Nucleus accumbens (tissue), 56 donors: ENCODE measurements around the gene BCAM.
"Not testable (repeated sequence)": the region's sequence is repeated elsewhere in the genome, so short reads cannot be mapped to it uniquely, and the experiment has no call there.

Experiments used
- DNase-seq, 56 donors: peaks; one replicate each; lab custom pipeline; 2025; lab: John Stamatoyannopoulos, UW

Gene BCAM

GRCh38 chr19:44814517-44814916 is 5.6 kb downstream of the BCAM start:
- no peak for DNase-seq

GRCh38 chr19:44816301-44816700 is 7.4 kb downstream of the BCAM start:
- no peak for DNase-seq

DNA sequence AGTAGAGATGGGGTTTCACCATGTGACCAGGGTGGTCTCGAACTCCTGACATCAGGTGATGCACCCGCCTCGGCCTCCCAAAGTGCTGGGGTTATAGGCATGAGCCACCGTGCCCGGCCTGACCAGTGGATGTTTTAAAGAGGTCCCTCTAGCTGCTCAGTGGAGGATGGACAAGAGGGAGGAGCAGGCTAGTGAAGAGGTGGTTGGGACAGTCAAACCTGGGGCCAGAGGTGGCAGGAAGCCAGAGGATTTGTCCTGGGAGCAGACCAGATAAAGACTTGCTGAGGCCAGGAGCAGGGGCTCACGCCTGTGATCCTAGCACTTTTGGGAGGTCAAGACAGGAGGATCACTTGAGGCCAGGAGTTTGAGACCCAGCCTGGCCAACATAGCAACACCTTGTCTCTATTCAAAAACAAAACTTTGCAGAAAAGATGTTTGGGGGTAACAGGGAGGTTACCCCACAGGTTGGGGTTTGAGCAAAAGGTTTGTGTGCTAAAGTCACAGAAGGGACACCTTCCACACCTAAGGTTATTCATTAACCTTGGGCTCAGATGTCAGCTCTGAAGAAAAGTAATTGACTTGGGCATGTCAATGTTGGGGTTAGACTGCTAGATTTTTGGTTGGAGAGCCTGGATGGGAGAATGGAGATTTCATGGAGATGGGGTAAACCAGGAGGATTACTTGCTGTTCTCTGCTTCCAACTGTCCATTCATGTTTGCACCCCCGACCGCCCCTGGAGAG is 9.0 kb downstream of the BCAM start:
- no peak for DNase-seq

DNA sequence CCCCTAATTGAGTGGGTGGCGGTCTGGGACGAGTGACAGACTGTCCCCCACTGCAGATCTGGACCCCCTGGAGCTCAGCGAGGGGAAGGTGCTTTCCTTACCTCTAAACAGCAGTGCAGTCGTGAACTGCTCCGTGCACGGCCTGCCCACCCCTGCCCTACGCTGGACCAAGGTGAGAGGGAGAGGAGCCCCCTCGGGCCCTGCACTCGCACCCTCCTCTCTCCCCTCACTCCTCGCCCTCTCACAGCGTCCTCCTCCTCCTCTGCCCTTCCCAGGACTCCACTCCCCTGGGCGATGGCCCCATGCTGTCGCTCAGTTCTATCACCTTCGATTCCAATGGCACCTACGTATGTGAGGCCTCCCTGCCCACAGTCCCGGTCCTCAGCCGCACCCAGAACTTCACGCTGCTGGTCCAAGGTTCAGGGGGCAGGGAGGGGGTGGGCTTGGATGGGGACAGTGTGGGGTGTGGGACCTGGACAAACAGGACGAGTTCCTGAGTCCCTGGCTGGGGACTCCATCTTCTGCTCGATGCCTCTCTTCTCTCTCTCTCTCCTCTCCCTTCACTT is 9.6 kb downstream of the BCAM start:
- no peak for DNase-seq

DNA sequence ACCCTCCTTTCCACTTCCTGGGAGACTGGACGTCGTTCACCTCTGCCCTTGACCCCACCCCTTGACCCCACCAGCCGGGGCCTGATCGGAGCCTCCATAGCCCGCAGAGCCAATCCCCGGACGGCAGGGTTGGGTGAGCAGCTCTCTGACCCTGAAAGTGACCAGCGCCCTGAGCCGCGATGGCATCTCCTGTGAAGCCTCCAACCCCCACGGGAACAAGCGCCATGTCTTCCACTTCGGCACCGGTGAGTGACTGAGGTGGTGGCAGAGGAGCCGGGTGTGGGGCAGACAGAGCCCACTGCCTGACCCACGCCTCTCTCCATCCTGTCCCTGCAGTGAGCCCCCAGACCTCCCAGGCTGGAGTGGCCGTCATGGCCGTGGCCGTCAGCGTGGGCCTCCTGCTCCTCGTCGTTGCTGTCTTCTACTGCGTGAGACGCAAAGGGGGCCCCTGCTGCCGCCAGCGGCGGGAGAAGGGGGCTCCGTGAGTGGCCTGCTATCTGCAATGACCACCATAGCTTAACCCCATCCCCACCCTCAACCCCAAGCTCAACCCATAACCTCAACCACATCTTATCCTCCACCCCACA is 10.4 kb downstream of the BCAM start:
- no peak for DNase-seq

DNA sequence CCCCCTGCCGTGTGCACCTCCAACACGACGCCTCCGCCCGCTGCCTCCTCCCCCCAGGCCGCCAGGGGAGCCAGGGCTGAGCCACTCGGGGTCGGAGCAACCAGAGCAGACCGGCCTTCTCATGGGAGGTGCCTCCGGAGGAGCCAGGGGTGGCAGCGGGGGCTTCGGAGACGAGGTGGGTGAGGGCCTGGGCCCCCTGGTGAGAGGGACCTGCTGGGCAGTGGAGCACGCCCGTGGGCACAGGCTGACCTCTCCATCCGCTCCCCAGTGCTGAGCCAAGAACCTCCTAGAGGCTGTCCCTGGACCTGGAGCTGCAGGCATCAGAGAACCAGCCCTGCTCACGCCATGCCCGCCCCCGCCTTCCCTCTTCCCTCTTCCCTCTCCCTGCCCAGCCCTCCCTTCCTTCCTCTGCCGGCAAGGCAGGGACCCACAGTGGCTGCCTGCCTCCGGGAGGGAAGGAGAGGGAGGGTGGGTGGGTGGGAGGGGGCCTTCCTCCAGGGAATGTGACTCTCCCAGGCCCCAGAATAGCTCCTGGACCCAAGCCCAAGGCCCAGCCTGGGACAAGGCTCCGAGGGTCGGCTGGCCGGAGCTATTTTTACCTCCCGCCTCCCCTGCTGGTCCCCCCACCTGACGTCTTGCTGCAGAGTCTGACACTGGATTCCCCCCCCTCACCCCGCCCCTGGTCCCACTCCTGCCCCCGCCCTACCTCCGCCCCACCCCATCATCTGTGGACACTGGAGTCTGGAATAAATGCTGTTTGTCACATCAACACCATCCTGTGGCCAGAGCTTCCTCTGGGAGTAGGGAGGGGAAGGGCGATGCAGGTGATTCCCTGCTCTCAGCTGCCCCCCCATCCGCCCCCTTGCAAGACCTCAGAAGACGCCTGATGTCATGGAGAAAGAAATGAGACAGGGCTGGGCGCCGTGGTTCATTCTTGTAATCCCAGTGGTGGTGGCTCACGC is 12.0 kb downstream of the BCAM start:
- no peak for DNase-seq

DNA sequence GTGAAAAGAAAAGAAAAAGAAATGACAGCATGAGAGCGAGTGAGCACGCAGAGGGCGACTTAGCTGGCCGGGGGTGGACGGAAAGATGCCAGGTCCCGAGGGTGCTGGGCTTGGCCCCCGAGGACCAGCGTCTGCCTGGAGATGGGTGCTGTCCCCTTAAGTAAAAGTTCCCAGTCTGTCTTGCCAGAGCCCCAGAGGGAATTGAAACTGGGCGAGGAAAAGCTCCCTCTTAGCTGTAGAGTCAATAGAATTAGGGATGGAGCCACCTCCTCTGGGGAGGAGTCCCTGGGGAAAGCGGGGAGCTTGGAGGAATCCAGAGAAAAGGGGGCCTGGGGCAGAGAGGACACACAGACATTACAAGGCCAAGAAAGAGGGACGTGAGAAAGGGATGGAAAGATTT is 13.3 kb downstream of the BCAM start:
- no peak for DNase-seq

GRCh38 chr19:44822670-44823372 is 13.9 kb downstream of the BCAM start:
- DNase-seq = no peak

DNA sequence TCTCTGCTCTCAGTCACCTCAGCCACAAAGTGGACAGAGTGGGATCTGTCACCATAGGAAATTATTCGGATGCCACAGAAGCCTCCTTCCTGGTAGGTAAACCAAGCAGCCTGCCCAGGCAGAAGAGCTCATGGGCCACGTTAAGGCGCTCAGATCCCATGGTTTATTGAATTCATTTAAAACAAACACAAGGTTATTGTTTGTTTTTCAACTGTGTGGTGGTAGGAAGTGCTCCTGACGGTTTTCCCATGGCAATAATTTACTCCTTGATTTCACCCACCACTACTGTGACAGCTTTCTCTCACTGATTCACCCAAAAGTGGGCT is 14.4 kb downstream of the BCAM start:
- no peak for DNase-seq

DNA sequence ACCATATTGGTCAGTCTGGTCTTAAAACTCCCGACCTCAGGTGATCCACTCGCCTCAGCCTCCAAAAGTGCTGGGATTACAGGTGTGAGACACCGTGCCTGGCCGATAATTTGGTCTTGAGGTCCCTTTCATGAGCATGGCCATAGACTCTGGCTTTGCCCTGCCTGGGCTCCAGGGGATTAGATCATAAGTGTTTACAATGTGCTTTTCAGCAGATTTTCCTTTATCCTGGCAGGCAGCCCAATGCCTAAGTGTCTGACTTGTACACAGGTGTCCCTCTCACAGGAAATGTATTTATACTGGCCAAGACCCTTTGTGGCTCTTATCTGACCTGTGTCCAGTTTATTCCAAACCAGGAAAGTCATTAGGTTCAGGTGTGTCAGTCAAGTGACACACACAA is 15.9 kb downstream of the BCAM start:
- no peak for DNase-seq

- not testable (repeated sequence) for DNase-seq
Measured at GRCh38 chr19:44832875-44833274, 24.0 kb downstream of the BCAM start.

DNA sequence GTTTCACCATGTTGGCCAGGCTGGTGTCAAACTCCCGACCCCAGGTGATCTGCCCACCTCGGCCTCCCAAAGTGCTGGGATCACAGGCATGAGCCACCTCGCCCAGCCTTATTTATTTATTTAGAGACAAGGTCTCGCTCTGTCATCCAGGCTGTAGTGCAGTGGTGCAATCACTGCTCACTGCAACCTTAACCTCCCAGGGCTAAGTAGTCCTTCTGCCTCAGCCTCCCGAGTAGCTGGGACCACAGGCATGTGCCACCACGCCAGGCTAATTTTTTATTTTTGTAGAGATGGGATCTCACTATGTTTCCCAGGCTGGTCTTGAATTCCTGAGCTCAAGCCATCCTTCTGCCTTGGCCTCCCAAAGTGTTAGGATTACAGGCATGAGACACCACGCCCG is 25.5 kb downstream of the BCAM start:
- DNase-seq = not testable (repeated sequence)

DNA sequence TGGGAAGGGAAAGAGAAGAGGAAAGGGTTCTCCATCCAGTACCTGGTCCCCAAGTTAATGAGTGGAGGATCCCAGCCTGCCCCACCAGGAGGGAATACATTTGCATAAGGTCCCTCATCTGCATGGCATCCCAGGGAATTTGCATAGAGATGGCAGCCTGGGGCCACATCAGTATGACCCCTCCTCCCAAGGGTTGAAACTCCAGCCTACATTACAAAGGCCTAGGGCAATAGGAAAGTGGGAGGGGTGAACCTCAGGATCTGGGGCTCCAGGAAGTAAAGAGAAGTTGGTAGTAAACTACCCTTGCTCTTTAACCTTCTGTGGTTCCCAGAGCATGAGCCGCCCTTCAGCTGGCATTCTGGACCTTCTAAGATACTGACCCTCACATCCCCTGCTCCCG is 30.4 kb downstream of the BCAM start:
- no peak for DNase-seq

GRCh38 chr19:44840811-44841210 is 31.9 kb downstream of the BCAM start:
- DNase-seq = no peak

DNA sequence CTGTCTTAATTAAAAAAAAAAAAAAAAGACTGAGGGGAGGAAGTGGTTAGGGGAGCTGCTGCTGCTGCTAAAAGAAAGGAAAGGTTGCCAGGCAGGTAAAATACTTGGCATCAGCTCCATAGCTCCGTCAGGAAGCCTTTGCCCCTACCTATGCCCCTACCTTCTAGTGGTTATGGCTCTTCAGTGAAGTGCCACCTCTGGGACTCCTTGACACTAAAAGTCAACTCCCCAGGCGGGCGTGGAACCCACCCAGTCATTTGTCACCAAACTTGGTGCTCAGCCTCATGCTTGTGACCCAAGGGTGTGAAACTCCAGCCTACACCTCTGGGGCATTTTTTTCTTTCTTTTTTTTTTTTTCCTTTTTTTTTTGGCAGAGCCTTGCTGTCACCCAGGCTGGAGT is 32.3 kb downstream of the BCAM start:
- no peak for DNase-seq

DNA sequence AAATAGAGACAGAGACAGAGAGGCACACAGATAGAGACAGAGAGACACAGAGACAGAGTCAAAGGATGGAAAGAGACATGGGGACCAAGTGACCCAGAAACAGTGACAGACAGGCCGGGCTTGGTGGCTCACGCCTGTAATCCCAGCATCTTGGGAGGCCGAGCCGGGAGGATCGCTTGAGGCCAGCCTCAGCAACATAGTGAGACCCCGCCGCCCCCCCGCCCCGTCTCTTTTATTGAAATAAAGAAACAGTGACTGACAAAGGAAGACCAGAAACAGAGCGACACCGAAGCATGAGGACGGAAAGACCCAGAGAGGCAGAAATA is 36.3 kb downstream of the BCAM start:
- no peak for DNase-seq

DNA sequence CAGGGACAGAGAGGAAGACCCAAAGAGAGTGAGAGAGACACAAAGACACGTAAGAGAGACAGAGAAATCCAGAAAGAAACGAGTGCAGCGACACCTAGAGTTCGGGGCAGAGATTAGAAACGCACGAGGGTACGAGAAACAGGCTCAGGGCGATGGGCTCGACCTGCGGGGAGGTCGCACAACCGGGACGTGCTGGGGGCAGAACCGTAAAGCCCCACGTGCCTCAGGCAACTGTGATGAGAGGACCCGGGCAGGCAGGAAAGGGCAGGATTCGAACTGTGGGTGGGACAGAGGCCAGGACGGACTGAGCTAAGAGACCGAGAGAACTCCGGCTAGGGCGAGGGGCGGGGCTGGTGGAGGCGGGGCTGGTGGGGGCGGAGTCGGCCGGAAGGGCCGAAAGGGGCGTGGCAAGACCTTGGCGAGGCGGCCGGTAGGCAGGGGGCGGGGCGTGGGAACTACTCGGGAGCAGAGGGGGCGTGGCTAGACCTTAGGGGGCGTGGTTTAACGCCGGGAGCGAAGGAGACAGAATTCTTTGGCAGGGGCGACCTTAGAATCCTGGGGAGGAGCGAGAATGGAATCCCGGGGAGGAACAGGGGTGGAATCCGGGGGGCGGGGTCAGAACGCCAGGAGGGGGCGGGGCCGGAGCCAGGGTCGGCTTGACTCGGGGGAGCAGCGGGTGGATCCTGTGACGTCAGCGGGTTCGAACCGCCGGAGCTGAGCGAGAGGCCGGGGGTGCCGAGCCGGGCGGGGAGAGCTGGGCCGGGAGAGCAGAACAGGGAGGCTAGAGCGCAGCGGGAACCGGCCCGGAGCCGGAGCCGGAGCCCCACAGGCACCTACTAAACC is 36.9 kb downstream of the BCAM start, which contains the start of gene NECTIN2:
NECTIN2 (plus strand) TSS at position 686 of the 843 bp plus-strand sequence. CDS start 229 bp downstream, outside the sequence.
- peak in 55 of 56 donors; percentile 32 to 94 (median 77) for DNase-seq

GRCh38 chr19:44846455-44847143 is 37.7 kb downstream of the BCAM start:
- no peak for DNase-seq
